Mesenteric fat pad (tissue), 1 donor: ENCODE measurements around the gene CYBB. TPM values are rescaled to one million over a fixed set of nuclear protein-coding genes. Genes with fewer than 3 reads are reported as not detected.

Experiments
- DNase-seq: peaks from one replicate; pipeline ENCODE4 v3.0.0-alpha.2; 2020; ENCODE audit warnings: low spot score
- total RNA-seq: library from RNA; stranded (reverse); fragmentation: NEBNext Ultra II Directional; extraction: Animal tissue kit (Norgen Biotek cat#: 25700); gene quantifications from one replicate; pipeline ENCODE4 v1.2.1, GENCODE V29; 2021
- donor health status: DM: yes; HTN: yes; CAD: no.

Gene CYBB
- total RNA-seq, 1 donor from 2014 or later: 77.0 TPM

DNA sequence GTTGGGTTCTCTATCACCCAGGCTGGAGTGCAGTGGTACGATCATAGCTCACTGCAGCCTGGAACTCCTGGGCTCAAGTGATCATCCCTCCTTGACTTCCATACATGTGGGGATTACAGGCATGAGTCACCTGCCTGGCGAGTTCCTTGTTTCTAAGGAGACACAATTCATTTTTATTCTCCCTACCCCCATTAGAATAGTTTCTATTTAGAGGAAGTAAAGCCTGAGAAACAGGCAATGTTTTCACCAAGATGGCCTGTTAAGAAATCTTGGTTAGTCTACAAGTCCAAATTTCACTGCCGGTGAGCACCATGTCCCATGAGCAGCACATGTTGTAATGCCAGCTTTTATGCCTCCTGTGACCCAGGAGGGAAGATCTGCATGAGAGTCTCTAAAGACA, 5.7 kb downstream of the CYBB start:
- DNase-seq: no peak

GRCh38 chrX:37786624-37787422, 7.0 kb downstream of the CYBB start:
- DNase-seq: no peak

DNA sequence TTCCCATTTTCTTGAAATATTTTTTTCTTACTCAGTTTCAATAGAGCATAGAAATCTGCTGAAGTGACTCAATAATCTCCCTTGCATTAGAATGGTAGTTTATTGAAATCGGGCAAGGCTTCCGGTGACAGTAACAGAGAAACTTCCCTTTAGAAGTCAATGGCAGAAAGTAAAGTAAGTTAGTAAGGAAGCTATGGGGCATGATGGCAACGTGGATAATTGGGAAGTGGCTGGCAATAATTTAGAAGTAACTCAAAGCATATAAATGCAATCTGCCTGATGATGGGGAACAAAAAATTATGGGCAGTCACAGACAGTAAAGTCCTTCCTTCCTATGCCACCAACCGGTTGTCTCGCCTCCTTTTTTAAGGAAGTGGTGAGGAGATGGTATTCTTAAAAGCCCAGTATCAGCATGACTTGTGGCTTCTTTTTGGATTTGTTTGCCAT, 7.6 kb downstream of the CYBB start:
- no peak for DNase-seq

DNA sequence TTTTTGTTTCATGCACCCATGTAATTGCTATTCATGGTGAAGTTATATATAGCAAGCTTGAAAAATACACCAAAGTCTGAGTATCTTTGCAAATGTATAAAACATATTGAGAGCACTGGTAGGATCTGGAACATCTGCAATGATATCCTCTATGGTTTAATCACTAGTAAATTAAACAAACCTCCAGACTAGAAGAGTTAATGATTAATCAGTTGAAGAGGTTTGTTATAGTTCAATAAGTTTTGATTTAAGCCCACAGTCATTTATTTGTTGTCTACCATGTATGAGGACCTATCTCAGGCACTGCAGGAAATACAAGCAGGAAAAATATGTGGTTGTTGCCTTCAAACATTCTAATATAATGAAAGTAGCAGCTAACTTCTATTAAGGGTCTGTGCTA, 16.5 kb downstream of the CYBB start:
- DNase-seq: no peak

- DNase-seq: no peak
Observed at GRCh38 chrX:37796805-37797204, 16.9 kb downstream of the CYBB start.

- DNase-seq: no peak
Observed at GRCh38 chrX:37799936-37800335, 20.1 kb downstream of the CYBB start.

GRCh38 chrX:37800717-37801116, 20.9 kb downstream of the CYBB start:
- DNase-seq: no peak

GRCh38 chrX:37802028-37802427, 22.2 kb downstream of the CYBB start:
- DNase-seq: no peak

- DNase-seq: no peak
Observed at GRCh38 chrX:37803057-37803456, 23.2 kb downstream of the CYBB start.

DNA sequence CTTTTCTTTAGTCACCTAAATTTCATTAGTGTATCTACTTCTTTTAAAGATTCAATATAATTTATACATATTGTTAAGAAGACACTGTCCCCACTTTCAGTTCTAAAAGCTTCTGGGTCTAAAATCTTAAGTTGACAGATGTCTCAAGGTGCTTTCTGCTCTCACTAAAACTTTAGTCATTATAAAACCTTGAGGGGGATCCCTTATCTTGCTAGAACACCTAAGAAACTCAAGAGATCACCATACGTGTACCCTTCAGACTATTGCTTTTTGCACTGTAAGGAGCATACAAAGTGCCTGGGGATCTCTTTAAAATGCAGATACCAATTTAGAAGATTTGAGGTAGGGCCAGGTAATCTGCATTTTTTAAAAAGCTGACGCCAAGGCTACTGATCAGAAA, 30.1 kb downstream of the CYBB start:
- no peak for DNase-seq

DNA sequence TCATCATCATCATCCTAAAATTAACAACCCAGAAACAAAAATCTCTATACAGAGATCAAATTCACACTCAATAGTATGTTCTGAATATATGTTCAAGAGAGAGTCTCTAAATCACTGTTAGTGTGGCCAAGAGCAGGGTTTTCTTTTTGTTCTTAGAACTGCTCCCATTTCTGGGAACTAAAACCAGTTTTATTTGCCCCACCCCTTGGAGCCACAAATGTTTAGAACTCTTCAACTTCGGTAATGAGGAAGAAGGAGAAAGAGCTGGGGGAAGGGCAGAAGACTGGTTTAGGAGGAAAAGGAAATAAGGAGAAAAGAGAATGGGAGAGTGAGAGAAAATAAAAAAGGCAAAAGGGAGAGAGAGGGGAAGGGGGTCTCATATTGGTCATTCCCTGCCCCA, 32.3 kb downstream of the CYBB start:
- no peak for DNase-seq

GRCh38 chrX:37813570-37813969, 33.7 kb downstream of the CYBB start:
- DNase-seq: no peak

DNA sequence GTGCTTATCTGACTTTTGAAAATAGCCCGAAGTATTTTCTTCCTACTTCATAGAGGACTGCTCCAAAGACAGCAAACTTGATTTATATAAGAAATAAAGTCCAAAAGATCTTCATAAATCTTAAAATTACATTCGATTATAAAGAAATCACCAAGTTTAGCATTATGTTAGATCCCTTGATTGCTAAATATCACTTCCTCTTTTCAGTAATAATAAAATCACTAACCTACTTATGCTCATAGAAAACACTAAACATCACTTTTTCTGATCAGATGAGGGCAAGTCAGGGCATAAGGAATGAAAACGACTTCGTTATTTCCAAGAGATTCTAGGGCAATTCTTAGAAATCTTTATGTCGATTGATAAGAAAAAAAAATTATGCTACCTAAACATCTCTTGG, 35.5 kb downstream of the CYBB start:
- DNase-seq: no peak

DNA sequence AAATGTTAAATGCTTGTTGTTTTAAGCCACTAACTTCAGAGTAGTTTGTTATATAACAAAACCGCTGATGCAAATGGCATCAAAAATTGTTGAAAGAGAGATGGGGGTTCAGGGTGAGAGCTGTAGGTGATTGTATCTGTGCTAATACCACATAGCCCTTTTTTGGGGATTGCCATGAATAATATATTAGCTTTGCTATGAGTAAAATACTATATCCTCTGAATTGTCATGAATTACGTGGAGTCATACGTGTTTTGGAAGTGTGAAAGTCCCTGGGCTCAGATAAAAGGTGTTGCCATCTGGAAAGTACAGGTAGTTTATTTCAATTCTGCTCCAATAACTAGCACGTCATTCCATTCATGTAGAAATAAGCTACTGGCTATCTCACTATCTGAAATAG, 36.9 kb downstream of the CYBB start:
- DNase-seq: no peak

DNA sequence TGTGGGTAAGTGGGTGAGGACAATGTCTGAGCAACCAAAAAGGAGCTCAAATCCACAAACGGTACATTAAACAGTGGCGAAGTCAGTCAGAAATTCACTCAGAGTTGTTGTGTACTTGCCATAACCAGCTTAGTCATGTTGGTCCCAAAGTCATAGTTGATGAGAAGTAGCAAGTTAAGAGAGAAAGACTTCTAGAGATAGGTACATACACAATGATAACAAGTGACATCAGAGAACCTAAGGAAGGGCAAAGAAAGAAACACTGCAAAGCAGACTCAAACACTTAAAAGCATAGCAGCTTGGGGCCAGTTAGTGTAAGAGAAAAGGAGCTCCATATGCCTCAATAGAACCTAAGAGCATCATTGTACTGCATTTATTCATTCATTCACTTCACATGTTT, 37.3 kb downstream of the CYBB start:
- DNase-seq: no peak

GRCh38 chrX:37817579-37817978, 37.7 kb downstream of the CYBB start:
- no peak for DNase-seq

- DNase-seq: no peak
Observed at GRCh38 chrX:37818031-37818430, 38.2 kb downstream of the CYBB start.

DNA sequence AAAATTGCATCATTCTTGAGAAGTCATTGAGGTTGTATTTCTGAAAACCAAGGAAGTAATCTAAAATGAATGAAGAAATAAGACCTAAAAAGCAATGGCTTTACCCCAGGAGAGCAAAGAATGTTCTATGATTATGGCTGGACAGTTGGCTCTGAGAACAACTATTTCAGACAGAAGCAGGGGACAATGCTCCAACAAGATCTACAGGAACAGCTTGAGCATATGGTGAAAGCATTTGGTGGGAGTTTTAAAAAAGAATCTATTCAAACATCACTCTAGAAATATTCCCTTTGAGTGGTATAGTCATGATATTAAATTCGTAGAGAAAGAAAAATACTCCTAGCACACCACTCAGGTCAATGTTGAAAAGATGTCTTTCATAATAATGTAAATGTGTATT, 40.8 kb downstream of the CYBB start:
- DNase-seq: no peak

DNA sequence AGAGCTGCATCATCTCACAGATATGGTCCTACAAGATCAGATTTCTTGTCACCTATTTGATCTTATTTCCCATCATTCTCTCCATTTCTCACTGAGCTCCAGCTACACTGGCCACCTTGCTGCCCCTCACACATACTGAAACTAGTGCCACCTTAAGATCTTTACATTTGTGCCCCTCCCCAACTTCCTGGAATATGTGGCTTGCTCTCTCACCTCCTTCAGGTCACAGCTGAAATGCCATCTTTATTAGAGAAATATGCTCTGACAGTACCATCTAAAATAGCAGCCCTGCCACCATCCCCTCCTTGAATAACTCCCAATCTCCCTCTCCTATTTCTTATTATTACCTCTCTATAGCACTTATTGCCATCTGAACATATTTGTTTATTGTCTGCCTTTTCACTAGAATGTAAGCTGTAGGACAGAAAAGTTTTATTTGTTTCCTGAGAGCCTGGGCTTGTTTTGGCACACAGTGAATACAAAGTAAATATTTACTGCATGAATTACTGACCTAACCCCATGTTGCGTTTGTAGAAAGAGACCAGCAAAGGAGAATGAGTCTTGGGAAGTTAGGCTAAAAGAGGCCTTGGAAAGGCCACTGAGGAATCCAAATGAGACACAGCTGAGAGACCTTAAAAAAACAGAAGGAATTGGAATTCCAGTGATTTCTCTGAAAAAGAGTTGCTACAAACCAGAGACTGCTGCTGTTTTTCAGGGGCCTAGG, 44.8 kb downstream of the CYBB start:
- no peak for DNase-seq

DNA sequence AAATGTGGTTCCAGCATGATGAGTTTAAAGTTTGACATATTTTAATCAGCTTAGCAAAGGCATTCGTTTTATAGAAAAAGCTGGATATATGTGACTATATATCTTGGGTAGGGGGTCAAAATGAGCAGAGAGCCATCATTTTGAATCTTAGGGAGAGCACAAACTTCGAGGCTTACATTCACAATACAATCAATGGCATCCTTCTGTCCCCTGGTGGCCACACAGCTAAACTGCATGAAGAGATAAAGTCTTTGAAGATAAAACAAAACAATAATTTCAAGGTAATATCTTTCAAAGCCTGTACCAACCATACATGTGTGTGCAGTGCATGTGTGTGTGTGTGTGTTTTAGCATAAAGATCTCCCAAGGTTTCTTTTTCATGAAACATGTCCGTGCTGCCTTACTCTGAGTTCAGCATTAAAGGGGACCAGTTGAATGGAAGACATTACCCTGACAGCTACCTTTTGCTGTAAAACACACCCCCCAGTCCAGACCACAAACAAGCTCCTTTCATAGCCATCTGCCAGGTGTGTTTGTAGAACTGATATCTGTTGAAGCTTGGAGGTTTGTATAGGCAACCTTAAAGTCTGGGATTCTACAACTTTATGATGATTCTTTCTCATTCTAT, 45.5 kb downstream of the CYBB start:
- DNase-seq: no peak

- DNase-seq: no peak
Observed at GRCh38 chrX:37829721-37830120, 49.9 kb downstream of the CYBB start.

- DNase-seq: no peak
Observed at GRCh38 chrX:37830371-37830770, 50.5 kb downstream of the CYBB start.
